Hindlimb muscle (tissue), 1 donor: ENCODE measurements around the gene EXOSC1. TPM values are rescaled to one million over a fixed set of nuclear protein-coding genes. Genes with fewer than 3 reads are reported as not detected.
"Not testable (repeated sequence)": the region's sequence is repeated elsewhere in the genome, so short reads cannot be mapped to it uniquely, and the experiment has no call there.

Experiments
- DNase-seq: peaks from one replicate; pipeline ENCODE4 v3.0.0-alpha.2; 2013
- polyA plus RNA-seq: library from polyadenylated mRNA; unstranded; fragments of 120-200 nt; gene quantifications from one replicate; pipeline ENCODE4 v1.2.1, GENCODE V29; 2013; ENCODE audit not compliant: insufficient read length

EXOSC1 gene
- polyA plus RNA-seq, 1 donor = 27.3 TPM

DNA sequence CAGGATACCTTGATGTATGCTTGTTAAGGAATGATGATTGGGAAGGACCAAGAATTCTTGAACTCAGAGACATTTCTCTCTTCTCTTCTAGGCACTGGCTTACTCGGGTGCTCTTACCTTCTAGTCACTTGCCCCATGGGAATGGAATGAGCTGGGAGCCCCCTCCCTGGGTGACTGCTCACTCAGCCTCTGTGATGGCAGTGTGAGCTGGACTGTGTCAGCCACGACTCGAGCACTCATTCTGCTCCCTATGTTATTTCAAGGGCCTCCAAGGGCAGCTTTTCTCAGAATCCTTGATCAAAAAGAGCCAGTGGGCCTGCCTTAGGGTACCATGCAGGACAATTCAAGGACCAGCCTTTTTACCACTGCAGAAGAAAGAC lies 10.9 kb upstream of the EXOSC1 start:
- DNase-seq = no peak

DNA sequence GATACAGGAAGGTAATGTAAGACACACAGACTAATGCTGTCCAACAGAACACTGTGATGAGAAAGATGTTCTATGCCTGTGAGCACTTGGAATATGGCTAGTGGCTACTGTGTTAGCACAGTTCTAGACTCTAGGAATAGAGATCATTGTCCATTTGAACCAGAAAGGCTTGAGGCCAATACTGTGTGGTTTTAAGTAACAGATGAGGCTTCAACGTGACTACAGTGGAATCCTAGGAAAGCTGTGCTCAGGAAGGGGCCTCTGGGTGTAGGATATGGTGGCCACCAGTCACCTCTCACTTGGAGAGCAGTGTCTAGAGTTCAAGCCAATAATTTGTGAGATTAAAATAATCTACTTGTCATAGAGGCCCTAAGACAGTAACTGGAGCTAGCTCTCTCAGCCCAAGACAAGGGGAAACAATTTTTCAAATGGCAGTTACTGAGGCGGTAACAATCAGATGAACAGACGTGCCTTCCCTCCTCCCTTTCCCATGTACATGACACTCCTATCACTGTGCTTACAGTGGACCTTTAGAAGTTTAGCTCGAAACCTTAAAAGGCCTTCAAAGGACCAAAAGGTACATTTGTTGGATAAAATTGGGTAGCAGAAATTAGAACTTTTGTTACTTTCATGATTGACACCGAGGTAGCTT lies 10.4 kb upstream of the EXOSC1 start:
- DNase-seq = no peak

DNA sequence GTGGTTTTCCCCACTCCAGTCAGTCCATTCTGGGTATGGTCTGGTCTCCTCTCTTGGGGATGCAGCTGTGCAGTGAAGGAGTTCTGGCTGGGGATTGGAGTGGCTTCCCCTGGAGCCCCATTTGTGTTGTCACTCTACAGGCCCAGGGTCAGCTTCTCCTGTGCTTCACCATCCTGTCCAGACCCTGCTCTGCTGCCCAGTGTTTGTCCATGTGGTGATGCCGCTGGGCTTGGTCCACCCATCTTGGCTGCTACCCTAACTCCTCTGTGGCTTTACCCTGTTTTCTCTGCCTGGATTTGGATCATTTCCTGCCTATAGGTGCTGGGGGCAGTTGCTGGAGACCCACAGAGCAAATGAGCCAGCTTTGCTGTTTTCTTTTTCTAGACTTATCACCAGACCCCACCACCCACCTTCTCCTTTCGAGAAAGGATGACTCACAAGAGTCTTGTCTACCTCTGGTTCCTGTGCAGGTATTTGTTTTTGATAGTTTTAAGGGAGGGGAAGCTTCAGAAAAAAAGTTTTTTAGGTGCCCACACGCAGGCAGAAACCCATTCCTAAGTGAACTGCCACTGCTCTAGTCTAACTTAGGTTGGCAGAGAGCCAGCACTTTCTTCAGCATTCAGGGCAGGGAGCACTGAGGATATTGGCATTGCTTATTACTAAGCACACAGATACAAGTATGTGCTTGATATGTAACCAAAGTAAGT lies 8.7 kb upstream of the EXOSC1 start:
- DNase-seq = no peak

DNA sequence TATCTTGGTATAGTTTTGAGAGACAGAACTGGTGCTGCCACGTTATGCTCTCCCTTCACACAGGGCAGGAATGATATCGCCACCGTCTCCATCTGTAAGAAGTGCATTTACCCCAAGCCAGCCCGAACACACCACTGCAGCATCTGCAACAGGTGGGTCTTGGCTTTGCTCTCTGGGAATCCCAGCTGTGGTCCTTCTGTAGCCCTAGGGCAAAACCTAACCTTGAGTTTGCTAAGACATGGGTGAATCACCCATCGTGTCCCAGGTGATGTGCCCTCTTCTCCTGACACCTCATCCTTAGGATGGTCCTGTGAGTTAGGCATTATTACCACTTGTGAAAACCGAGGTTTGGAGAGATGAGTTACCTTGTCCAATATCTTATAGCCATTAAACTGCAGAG lies 6.5 kb upstream of the EXOSC1 start:
- no peak for DNase-seq

DNA sequence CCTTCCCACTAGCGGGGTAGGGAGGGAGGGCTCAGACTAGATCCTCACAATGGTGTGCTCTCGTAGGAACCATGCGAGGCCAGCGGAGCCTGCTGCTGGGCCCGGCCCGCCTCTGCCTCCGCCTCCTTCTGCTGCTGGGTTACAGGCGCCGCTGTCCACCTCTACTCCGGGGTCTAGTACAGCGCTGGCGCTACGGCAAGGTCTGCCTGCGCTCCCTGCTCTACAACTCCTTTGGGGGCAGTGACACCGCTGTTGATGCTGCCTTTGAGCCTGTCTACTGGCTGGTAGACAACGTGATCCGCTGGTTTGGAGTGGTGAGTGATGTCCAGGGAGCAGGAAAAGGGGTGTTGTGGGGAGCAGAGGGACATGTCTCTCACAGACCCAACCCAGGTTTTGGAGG lies 5.8 kb upstream of the EXOSC1 start:
- DNase-seq = no peak

DNA sequence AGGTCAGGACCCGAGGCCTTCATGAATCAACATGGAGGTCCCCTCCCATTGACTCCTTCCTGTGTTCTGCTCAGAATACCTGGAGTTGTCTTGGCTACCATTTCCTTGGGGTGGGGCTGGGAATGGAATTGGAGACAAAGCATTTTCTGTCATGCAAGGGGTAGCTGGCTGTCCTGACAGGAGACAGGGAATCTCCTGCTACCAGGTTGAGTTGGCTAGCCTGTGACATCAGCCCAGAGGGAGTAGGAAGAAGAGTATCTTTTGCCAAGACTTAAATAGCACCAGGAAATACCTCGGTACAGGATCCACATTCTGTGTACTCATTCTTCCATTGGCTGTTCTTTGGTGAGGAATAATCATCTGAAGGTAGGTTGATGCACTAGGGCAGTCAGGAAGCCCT lies 5.0 kb upstream of the EXOSC1 start:
- DNase-seq = no peak

DNA sequence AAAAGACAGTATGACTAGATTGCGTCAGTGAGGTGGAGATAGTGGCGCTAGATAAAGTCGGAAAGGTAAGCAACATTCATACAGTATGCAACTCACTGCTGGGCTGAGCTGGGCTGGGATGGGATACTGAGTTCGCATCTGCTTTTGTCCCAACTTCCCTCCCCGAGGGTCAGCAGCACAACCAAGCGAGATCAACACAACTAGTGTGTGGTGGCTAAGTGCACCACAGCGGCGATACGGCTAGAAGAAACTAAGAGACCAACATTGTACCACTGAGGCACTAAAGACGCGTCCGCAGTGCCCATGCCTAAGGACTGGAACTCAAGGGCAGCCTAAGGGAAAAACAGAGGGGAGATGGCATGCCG lies 467 bp downstream of the EXOSC1 start:
- no peak for DNase-seq

DNA sequence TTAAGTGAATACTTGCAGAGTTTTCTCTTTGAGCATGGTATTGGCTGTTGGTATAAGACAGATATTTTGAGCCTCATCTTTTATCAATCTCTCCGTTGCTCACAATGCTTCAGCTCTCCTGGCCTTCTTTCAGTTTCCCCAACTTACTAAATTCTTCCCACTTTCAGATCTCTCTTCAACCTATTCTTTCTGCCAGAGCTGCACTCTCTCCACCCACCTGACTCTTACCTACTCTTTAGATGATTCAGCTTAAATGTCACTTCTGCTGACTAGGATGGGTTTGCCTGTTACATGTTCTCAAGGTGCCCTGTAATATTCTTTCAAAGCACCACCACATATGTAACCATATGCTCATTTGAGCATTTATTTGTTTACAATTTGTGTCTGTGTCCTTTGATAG lies 1.6 kb downstream of the EXOSC1 start:
- no peak for DNase-seq

DNA sequence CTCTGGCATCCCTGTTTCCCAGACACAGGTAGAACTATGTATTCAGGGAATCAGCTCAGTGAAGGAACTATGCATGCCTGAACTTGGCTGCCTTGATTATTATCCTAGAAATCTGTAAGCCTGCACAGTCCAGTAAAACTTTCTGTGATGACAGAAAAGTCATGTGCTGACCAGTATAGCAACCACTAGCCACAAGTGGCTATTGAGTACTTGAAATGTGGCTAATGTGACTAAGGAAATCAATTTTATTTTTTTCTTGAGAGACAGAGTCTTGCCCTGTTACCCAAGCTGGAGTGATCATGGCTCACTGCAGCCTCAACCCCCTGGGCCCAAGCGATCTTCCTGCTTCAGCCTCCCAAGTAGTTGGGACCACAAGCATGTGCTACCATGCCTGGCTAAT lies 3.5 kb downstream of the EXOSC1 start:
- no peak for DNase-seq

DNA sequence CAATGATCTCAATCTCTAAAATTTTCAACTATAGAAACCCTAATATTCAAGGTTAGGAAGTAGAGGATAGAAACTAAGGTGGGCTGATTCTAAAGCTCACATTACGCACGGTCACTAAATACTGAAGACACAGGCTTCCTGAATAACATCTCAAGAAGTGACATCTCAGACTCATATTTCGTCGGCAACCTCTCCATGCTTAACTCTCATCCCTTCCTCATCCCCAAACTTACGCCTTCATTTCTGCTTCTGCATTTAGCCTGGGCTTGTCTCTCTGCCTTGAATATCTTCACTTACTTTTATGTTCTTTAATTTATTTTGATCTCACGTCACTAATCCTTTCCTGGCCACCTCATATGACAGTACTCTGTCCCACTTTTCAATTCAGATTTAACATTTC lies 10.6 kb downstream of the EXOSC1 start:
- no peak for DNase-seq

DNA sequence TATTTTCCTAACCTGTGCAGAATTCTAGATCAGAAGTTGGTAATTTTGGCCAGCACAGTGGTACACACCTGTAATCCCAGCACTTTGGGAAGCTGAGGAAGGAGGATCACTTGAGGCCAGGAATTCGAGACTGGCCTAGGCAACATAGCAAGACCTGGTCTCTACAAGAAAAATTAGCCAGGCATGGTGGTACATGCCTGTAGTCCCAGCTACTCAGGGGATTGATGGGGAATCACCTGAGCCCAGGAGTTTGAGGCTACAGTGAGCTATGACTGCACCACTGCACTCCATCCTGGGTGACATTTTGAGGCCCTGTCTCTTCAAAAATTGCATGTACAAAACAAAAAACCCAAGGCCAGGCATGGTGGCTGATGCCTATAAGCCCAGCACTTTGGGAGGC lies 11.2 kb downstream of the EXOSC1 start:
- no peak for DNase-seq

DNA sequence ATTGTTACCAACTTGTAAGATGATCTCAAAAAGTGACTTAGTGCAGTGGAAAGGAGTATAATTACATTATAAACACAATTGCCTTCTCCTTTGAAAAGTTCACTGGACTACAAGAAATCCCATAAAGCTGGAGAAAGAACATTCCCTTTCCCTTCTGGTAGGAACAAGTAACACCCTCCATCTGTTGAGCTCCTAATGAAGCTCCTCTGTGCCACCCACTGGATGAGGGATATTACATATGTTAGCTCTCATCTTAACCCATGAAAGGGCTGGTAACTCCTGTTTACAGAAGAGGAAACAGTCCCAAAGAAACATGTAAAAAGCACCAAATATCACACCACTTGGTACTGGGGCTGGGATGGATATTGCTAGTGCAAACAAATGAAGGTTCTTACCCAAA lies 11.8 kb downstream of the EXOSC1 start:
- no peak for DNase-seq

DNA sequence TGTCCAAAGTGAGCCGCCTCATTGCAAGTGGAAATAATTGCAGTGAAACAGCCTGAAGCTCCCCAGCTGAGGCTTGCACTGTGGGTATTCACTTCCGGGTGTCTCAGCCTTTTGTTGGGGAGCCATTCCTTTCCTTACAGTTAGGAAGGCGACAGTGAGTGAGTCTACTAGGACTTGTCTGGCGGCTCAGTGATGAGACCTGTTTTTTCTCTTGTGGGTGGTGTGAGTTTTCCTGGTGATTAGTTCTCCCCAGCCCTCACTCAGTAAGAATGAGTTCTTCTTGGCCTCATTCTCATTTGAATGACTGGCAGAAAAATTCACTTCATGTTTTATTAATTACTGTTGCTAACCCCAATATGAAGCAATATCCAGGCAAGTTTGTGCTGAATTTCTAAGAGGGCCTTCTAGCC lies 17.2 kb downstream of the EXOSC1 start:
- DNase-seq = no peak

DNA sequence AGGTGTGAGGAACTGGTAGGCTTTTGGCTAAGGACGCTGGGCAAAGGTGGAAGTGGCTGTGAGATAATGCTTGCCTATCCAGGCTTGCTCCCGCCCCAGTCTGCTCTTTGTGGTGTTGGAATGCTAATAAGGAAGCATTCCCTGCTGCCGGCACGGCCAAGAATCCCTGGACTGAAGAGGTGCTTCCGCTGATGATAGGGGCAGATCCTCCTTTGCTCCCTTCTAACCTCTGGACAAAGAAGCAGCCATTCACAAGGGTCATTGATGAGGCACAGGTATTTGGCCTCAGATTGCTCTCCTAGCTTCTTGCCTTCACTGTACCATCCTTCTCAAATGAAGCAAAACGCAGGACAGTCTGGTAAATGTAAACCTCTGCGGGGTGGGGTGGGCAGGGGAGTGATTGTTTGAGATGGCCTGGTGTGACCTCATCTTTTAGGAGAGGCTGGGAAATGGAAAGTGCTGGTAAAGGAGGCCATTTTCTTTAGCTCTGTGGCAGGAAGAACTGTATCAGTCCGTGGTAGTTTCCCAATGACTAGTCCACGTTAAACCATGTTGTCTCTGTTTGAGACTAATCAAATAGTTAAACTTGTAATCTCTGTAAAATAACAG lies 18.1 kb downstream of the EXOSC1 start:
- no peak for DNase-seq

DNA sequence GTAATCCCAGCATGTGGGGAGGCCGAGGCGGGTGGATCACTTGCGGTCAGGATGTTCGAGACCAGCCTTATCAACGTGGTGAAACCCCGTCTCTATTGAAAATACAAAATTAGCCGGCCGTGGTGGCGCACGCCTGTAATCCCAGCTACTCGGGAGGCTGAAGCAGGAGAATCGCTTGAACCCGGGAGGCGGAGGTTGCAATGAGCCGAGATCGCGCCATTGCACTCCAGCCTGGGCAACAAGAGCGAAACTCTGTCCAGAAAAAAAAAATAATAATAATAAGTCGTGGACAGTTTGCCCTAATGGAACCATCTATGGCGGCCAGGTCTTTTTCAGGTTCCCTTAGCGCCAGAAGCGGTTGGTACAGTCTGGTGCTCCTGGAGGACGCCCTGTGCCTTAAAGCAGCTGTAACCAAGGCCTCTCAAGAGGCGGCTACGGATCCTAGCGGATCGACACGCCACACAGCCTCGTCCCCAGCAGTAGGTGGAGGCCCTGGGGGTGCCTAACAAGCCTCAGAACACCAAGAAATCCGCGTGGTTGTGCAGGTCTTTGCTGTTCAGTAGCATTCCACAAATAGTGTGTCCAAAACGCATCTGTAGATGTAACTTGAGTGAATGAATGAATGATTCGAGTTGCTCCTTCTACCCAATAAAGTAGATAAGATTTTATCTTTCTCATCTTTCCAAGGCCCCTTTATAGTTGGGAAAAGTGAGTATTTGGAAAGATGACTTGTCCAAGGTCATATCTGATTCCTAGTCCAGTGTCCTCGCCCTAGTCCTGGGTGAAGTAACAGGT lies 18.8 kb downstream of the EXOSC1 start:
- no peak for DNase-seq

DNA sequence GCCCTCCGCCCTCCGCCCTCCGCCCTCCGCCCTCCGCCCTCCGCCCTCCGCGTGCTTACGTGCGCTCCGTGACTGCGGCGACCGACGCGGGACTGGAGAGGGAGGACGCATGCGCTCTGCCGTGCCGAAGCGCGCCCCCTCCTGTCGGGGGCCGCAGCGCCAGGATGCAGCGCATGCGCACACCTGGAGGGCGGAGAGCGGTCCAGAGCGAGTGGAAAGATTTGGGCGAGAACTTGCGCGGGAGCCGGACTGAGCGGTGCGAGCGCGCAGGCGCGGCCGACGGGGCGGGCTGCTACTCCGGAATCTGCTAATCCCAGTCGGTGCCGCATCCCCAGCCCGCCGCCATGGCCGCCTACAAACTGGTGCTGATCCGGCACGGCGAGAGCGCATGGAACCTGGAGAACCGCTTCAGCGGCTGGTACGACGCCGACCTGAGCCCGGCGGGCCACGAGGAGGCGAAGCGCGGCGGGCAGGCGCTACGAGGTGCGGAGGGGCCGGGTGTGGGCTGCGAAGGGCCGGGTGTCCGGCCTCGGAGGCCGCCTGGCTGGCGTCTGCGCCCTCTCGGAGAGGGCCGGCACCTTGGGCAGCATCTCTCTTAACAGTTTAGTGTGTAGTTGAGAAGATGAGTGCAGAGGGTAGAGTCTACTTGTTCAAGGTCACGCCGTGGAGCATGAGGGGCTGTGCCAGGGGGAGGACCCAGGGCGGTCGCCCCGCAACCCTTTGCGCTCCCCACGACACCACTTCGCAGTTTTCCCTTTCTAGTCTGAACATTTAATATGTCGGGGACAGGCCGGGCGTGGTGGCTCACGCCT lies 19.6 kb downstream of the EXOSC1 start, which contains the start of gene PGAM1:
TSS of gene PGAM1 (plus strand) at position 228 of the 812 bp plus-strand sequence. CDS start at position 345, 117 bp downstream.
- DNase-seq = peak; percentile 99

DNA sequence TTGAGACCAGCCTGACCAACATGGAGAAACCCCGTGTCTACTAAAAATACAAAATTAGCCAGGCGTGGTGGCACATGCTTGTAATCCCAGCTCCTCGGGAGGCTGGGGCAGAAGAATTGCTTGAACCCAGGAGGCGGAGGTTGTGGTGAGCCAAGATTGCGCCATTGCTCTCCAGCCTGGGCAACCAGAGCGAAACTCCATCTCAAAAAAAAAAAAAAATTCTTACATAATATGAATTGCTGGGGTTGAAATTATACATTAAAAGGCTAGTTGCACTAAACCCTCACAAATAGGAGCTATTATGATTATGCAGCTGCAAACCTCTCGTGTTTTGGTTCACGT lies 22.1 kb downstream of the EXOSC1 start:
- DNase-seq = not testable (repeated sequence)

DNA sequence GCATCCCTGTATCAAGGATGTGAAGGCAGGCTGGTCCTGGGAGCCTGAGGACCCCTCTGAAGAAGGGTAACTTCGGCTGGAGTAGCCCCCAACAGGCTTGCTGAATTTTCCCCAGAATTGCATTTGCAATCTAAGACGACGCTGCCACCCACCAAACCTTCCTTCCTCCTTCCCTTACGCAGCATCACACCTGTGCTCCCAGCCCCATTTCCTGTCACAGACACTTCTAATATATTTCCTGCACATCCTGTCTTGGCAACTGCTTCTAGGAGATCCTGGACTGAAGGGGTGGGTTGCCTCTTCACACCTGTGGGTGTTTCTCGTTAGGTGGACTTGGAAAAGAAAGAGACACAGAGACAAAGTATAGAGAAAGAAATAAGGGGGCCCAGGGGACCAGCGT lies 29.2 kb downstream of the EXOSC1 start:
- no peak for DNase-seq

DNA sequence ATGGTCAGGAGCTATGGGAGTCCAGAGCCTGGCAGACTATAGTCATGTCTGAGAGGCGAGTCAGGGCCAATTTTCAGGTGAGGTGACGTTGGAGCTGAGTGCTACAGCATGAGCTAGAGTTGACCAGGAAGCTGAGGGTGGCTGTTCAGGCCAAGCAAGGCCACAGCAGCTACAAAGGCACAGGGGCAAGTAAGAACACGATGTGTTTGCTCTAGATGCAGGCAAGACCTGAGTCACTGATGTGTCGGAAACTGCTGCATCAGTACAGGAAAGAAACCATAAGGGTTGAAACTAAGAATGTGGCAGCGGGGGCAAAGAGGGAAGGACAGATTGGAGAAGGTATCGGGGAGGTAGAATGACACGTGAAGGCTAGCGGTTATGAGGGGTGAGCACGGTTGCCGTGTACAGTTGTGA lies 32.9 kb downstream of the EXOSC1 start:
- DNase-seq = no peak

DNA sequence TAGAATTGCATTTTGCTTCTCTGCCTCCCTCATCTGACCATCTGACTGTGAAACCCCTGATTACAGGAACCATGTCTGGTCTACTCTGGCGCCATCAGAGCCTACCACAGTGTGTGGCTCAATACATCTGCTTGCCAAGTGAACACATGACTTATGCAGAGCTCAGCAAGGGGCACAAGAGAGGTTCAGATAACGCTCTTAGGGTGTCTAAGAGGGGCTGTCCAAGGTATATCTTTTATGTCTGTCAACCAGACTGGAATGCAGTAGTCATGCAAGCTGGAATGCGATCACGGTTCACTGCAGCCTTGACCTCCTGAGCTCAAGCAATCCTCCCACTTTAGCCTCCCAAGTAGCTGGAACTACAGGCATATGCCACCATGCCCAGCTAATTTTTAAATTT lies 34.4 kb downstream of the EXOSC1 start:
- DNase-seq = no peak

DNA sequence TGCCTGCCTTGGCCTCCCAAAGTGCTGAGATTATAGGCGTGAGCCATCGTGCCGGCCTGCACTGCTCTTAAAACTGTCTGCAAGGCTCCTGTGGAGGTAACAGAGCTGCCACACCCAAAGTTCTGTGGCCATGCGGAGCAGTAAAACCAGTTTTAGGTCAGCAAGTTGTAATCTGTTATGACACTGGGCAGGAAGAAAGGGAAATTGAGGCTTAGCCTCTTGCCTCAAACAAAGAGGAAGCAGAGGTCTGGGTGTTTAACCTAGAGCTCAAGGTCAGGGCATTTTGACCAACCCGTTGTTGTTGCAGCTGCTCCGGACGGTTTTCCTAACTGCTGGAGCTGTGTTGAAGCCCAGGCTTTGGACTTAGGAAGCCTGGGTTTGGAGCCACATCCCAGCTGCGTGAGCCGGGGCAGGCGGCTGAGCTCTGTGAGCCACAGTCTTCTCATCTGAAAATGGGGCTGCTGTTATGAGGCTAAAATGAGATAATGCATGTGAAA lies 37.3 kb downstream of the EXOSC1 start:
- no peak for DNase-seq

DNA sequence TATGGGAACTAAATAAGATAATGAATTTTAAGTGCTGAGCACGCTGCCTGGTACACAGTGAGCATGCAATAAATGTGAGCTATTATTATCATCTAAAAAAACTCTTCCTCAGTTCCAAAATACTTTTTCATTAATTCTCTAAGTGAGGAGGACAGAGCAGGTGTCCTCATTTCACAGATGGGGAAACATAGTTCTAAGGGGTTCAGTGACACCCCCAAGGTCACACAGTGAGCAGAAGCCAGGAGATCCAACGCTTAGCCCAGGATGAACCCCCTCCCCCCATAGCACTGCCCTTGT lies 37.9 kb downstream of the EXOSC1 start:
- no peak for DNase-seq
